ENCODE results near the gene HIF3A.

The HIF3A gene

DNA sequence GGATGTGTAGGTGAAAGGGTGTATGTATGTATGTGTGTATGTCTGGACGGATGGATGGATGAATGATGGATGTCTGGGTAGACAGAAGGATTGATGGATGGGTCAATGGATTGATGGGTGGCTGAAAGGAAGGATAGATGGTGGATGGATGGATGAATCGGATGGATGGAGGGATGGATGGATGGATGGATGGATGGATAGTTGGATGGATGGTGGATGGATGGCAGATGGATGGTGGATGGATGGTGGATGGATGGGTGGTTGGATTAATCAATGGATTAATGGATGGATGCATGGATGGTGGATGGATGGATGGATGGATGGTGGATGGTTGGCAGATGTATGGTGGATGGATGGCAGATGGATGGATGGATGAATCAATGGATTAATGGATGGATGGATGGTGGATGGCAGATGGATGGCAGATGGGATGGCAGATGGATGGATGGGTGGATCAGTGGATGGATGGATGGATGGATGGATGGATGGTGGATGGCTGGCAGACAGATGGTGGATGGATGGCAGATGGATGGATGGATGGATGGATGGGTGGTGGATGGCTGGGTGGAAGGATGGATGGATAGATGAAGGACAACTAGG lies 33.6 kb downstream of the HIF3A start:
- DNase-seq: no peak

- no peak for DNase-seq
Measured at GRCh38 chr19:46337487-46337886, 40.6 kb downstream of the HIF3A start.

DNA sequence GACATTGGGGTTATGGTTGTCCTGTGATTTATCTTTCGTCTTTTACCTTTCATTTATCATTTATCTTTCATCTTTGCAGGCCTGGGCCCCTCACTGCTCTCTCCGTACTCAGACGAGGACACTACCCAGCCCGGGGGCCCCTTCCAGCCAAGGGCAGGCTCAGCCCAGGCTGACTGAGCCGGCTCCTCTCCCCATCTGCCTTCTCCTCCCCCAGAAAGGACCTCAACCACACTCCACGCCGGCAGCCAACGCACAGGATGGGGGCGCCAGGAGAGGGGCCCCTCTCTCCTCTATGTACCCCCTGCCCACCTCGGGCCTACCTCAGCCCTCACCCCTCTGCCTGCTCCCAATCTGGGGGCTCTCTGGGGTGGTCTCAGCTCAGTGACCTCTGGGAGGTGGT lies 42.6 kb downstream of the HIF3A start:
- DNase-seq: no peak

GRCh38 chr19:46340051-46340659 lies 43.3 kb downstream of the HIF3A start:
- no peak for DNase-seq

GRCh38 chr19:46341937-46342336 lies 45.1 kb downstream of the HIF3A start:
- DNase-seq: no peak

- DNase-seq: no peak
Measured at GRCh38 chr19:46344363-46344762, 47.5 kb downstream of the HIF3A start.

- no peak for DNase-seq
Measured at GRCh38 chr19:46345157-46345556, 48.3 kb downstream of the HIF3A start.

DNA sequence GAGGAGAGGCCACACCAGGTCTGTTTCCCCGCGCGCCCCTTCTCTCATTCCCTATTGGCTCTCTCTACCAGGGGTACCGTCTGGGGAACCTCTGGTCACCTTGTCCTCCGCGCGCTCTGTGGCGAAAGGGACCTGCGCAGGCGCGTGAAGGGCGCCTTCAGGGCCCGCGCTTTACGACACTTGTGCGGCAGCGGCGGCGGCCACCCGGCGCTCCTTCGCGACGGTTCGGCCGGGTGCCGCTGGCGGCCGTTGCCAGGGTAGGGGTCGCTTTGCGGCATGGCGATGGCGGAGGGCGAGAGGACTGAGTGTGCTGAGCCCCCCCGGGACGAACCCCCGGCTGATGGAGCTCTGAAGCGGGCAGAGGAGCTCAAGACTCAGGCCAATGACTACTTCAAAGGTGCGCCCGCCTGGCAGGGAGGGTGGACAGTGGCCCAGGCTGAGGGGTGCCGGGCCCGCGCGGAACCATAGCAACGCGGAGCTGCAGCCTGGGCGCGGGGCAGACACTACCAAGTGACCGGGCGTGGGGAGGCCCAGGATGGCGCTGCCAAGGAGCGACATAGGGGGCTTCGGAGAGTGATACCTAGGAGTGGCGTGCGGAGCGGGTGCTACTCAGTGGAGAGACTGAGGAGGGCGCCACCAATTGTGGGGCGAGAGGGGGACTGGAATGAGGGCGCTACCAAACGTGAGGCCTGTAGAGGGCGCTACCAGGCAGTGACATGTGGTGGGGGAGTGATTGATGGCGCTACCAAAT lies 50.2 kb downstream of the HIF3A start, which contains the start of gene PPP5C:
Gene PPP5C, plus strand, starts transcription at position 267 of the 751 bp plus-strand sequence. Its CDS starts 10 bp downstream, at position 277.
- DNase-seq: peak; percentile 96

DNA sequence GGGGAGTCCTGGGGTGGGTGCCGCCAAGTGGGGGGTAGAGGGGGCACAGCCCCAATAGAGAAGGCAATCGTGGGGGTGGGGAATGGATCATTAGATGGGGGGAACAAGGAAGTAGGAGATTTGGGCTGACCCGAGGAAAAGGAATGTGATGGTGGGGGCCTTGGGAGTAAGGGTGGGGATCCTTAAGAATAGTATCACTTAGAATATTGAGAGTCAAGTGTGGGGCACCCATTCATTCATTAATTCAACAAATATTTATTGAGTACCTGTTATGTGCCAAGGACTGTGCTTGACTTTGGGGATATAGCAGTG lies 50.7 kb downstream of the HIF3A start:
- DNase-seq: no peak

DNA sequence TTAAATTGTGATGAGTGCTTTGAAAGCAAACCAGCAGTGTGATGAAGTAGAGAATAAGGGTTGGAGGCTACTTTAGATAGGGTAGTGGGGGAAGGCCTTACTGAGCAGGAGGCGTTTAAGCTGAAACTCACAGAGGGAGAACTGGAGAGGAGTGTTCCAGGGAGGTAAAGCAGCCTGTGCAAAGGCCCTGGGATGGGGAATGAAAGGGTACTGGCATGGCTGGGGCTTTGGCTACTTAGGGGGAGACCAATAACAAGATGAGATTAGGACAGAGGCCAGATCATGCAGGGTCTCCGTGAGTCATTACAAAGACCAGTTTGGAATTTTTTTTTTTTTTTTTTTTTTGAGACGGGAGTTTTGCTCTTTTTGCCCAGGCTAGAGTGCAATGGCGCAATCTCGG lies 51.1 kb downstream of the HIF3A start:
- DNase-seq: no peak

DNA sequence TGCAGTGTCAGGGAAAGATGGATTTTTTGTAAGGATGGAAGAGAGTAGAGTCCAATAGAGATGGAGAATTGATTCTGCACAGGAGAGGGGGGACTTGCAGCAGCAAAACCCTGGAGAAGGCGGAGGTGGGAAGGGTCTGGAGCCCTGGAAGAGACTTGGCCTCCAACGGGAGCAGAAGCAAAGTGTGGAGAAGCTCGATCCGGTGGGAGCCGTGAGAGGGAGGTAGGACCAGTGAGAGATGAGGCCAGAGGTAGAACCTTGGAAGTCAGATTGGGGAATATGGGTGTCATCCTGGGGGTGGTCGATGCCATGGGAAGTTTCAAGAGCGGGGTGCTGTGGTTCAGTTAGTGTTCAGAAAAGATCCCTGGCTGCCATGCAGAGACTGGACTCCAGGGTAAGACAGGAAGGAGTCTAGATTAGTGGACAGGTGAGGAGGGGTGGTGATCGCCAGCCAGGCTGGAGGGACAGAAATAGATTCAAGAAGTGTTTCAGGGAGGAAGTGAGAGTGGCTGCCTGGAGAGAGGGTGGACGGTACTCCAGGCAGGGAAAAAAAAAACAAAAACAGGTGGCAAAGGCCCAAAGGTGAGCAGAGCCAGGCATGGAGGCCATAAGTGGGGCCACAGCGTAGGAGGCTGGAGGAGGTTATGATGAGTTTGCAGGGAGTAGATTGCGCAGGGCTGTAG lies 52.6 kb downstream of the HIF3A start:
- no peak for DNase-seq

GRCh38 chr19:46350029-46350757 lies 53.4 kb downstream of the HIF3A start:
- no peak for DNase-seq

DNA sequence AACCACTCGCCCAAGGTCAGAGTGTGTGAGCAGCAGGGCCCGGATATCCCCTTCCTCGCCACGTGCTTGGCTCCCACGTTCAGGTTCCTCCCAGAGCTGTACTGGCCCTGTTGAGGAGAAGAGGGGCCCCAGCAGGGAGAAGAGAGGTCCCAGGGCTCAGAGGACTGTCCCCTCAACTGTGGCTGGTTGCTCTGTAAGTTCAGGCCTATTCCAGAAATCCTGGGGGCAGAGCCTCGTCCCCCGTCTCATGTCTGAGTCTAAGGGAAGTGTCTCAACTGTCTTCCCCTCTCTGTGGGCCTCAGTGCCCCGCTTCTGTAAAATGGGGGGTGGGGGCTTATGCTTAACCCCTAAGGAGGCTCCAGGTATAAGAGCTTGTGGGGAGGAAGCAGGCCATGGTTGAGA lies 53.9 kb downstream of the HIF3A start:
- no peak for DNase-seq

DNA sequence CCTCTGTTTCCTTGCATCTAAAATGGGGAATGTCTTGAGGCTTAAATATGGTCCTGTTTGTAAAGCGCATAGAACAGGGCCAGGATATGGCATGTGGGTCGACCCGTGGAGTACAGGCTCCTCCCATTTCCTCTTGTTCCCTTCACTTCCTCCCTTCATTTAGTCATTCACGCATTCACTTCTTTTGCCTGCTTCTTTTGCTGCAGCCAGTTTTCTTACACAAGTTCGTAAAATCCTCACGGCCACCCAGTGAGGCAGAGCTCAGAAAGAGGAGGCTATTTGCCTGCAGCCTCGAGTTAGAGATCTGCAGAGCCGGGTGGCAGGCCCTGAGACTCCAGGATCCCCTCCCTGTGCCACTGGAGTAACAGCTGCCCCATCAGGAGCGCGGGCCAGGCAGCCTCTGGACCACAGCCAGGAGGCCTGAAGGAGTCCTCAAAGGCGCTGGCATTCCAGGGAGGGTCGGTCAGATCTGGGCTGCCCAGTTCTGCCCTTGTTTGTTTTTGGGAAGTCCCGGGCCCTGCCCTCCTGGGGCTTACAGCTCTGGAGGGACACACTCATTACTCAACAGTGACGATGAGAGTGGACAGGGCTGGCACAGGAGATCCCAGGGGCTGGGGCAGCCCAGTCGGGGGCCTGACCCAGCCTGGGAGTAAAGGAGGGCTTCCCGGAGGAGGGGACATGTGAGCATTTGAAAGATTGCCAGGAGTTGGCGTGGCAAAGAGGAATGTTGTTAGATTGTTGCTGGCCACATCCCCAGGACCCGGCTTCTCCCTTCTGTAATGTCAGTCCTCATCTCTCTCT lies 54.6 kb downstream of the HIF3A start:
- DNase-seq: no peak

- DNase-seq: no peak
Measured at GRCh38 chr19:46353730-46354528, 57.1 kb downstream of the HIF3A start.

- DNase-seq: no peak
Measured at GRCh38 chr19:46355234-46356148, 58.6 kb downstream of the HIF3A start.

DNA sequence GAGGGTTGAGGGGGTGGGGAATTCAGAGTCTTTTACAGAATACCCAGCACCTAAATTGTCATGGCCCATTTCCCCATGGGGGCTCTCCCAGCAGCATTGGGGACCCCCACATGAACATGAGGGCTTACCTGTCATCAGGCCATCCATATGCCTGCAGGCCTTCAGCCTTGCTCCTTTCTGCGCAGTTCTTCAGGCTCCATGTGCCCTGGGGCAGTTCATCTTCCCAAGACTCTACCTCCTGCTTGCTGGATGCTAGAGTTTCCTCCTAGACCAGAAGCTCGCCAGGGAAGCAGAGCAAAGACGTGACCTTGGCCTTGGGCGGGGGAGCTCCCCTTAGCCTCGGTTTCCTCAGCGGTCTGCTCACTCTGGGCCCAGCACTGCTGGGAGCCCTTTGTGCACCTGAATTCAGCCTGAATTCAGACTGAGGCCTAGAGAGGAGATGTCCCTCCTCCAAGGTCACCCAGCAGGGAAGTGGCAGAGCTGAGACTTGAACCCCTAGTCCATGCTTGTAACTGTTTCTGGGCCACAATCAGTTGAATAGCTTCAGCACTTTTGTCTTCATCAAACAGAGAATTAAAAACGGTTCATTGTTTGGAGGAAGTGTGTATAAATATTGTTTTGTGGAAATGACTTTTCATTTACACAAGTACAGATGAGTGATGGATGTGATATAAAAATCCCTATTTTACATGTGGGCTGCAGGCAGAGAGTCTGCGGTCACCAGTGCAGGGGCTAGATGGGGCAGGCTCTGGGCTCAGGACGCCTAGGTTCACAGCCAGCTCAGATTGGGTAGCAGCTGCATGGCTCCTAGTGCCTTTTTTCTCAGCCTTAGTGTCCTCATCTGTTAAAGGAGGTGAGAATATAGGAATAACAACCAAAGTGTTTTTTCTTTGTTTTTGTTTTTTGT lies 59.6 kb downstream of the HIF3A start:
- no peak for DNase-seq

DNA sequence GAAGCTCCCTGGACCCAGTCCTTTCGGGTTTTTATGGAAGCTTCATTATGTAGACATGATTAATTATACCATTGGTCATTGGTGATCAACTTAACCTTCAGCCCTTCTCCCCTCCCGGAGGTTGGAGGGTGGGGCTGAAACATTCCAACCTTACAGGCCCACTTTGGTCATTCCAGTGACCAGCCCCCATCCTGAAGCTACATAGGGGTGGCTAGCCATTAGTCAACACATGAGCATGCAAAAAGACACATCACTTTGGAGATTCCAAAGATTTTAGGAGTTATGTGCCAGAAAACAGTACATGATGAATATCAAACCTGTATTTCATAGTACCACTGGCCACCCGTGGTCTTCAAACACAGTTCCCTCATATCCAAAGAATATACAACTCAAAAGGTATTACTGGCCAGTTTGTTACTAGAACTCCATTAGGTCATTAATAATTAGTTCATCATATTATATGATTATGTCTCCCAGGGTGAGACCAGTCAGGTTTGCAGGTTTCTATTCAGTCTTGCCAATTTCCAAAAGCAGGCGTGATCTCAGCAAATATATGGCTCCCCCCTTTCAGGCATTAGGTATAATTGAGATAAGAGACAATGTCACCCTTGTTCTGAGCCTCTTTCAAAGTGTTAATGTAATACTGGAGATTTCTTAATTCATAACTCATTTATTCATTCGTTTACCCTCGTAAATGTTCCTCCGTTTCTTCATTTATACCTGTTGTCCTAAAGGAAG lies 61.2 kb downstream of the HIF3A start:
- DNase-seq: no peak
